GM12878 (cell line): ENCODE data around the gene ZNF142. TPM values are rescaled to one million over a fixed set of nuclear protein-coding genes. Genes with fewer than 3 reads are reported as not detected.
A peak's percentile ranks its signal among the peaks of the same experiment; 100 is the strongest.

Source experiments
- ATAC-seq: fragments of 200-7000 bp; cut with Tn5 transposase; 3 replicates; pipeline ENCODE4 v1.9.1; 2020; ENCODE audit warnings: mild to moderate bottlenecking, moderate library complexity
- BruUV-seq: library from RNA; stranded (reverse); fragments of 400-500 nt; replicated peaks from 2 replicates; lab custom pipeline; 2021; lab: Mats Ljungman, UMichigan
- CTCF ChIA-PET: fragments of 300-600 bp; sonication (Branson Sonifier 250); formaldehyde crosslinking; extraction: SDS; loops from one replicate; lab custom pipeline; 2021; ENCODE audit warnings: inconsistent platforms; lab: Yijun Ruan, JAX
- POLR2A ChIA-PET: fragments of 350-600 bp; formaldehyde crosslinking; extraction: SDS; loops from one replicate; lab custom pipeline; 2021; ENCODE audit warnings: inconsistent platforms; lab: Charles Lee
- RAD21 ChIA-PET: fragments of 300-600 bp; sonication (Branson Sonifier 250); formaldehyde crosslinking; loops from one replicate; lab custom pipeline; 2023; ENCODE audit warnings: antibody characterized with exemption; ENCODE audit not compliant: unreplicated experiment; lab: Charles Lee
- SMC1A ChIA-PET: fragments of 300-600 bp; sonication (Branson Sonifier 250); formaldehyde crosslinking; loops from one replicate; lab custom pipeline; 2023; ENCODE audit not compliant: unreplicated experiment, uncharacterized antibody; lab: Charles Lee
- DNase-seq: peaks from one replicate; pipeline ENCODE4 v3.0.0-alpha.2; 2011; ENCODE audit warnings: low read depth, low spot score
- FAIRE-seq: peaks from 3 replicates; lab custom pipeline; 2011; peaks lifted over from hg19 to GRCh38; lab: Jason Lieb, UNC
- H2AFZ ChIP-seq: 2 replicates; pipeline ENCODE4 v1.6.0; 2011; ENCODE audit warnings: low read depth, low read length, control low read depth; ENCODE audit not compliant: control insufficient read depth
- H3K27ac ChIP-seq: 2 replicates; pipeline ENCODE4 v1.5.1; 2011; ENCODE audit warnings: control low read depth; ENCODE audit not compliant: control insufficient read depth, insufficient read depth
- H3K27me3 ChIP-seq, 2 experiments: replicated peaks in 1 of 2; 2 replicates each; pipeline versions ENCODE4 v1.6.0 to v1.6.1; 2011; ENCODE audit warnings: low read length in 1 of 2; ENCODE audit not compliant: control insufficient read depth in 2 of 2, insufficient read depth in 2 of 2
- H3K36me3 ChIP-seq, 2 experiments: 2 replicates each; pipeline ENCODE4 v1.5.1; 2011; ENCODE audit warnings: low read length in 1 of 2; ENCODE audit not compliant: control insufficient read depth in 2 of 2, insufficient read depth in 2 of 2
- H3K4me1 ChIP-seq: 2 replicates; pipeline ENCODE4 v1.6.1; 2011; ENCODE audit warnings: mild to moderate bottlenecking, low read length, moderate library complexity, mixed read lengths; ENCODE audit not compliant: control insufficient read depth, insufficient read depth
- H3K4me2 ChIP-seq: 2 replicates; pipeline ENCODE4 v1.6.0; 2011; ENCODE audit warnings: control low read depth; ENCODE audit not compliant: control insufficient read depth, insufficient read depth
- H3K4me3 ChIP-seq: fragments of 200-600 bp; sonication (generic); 2 replicates; pipeline ENCODE4 v1.5.1; 2016
- H3K79me2 ChIP-seq: 2 replicates; pipeline ENCODE4 v1.6.0; 2011; ENCODE audit warnings: low read length; ENCODE audit not compliant: control insufficient read depth, insufficient read depth
- H3K9ac ChIP-seq: 2 replicates; pipeline ENCODE4 v1.8.0; 2011; ENCODE audit warnings: low read length, control low read depth, mixed read lengths; ENCODE audit not compliant: control insufficient read depth, insufficient read depth
- H3K9me3 ChIP-seq: replicated peaks from 3 replicates; pipeline ENCODE4 v1.5.1; 2011; ENCODE audit warnings: mild to moderate bottlenecking, low read length; ENCODE audit not compliant: control insufficient read depth, insufficient read depth
- H4K20me1 ChIP-seq: 2 replicates; pipeline ENCODE4 v1.6.0; 2011; ENCODE audit not compliant: control insufficient read depth, insufficient read depth
- BACH1 ChIP-seq: fragments of 450-650 bp; IDR thresholded peaks from 2 replicates; pipeline ENCODE4 v1.6.1; 2017; ENCODE audit warnings: mild to moderate bottlenecking, borderline replicate concordance
- CHD1 ChIP-seq: IDR thresholded peaks from 2 replicates; pipeline ENCODE4 v1.6.1; 2012; ENCODE audit warnings: low read depth, low read length, improper control_type of control experiment
- HDAC6 ChIP-seq: fragments of 200-600 bp; sonication (generic); IDR thresholded peaks from one replicate; pipeline ENCODE4 v1.8.0; 2017; ENCODE audit warnings: antibody characterized with exemption; ENCODE audit not compliant: unreplicated experiment
- IKZF1 ChIP-seq: fragments of 450-650 bp; conservative IDR thresholded peaks from 2 replicates; pipeline ENCODE4 v1.6.1; 2017; ENCODE audit warnings: antibody characterized with exemption, mild to moderate bottlenecking
- NBN ChIP-seq: fragments of 450-650 bp; IDR thresholded peaks from 2 replicates; pipeline ENCODE4 v1.6.1; 2016
- POLR2AphosphoS2 ChIP-seq: IDR thresholded peaks from 2 replicates; pipeline ENCODE4 v1.6.1; 2011; ENCODE audit warnings: low read depth, mild to moderate bottlenecking, low read length, improper control_type of control experiment, moderate library complexity
- RFX5 ChIP-seq: IDR thresholded peaks from 2 replicates; pipeline ENCODE4 v1.6.1; 2011; ENCODE audit warnings: low read depth, low read length, improper control_type of control experiment
- SMAD1 ChIP-seq: fragments of 450-650 bp; IDR thresholded peaks from 2 replicates; pipeline ENCODE4 v1.6.1; 2018; ENCODE audit warnings: mild to moderate bottlenecking, low read depth; ENCODE audit not compliant: partially characterized antibody
- SPI1 ChIP-seq: IDR thresholded peaks from 2 replicates; pipeline ENCODE4 v1.6.1; 2011; ENCODE audit warnings: low read depth, mild to moderate bottlenecking, low read length, moderate library complexity, borderline replicate concordance; ENCODE audit not compliant: insufficient read depth
- SREBF1 ChIP-seq: IDR thresholded peaks from 2 replicates; pipeline ENCODE4 v1.6.1; 2012; ENCODE audit warnings: mild to moderate bottlenecking, low read length
- STAT1 ChIP-seq: fragments of 450-650 bp; conservative IDR thresholded peaks from 2 replicates; pipeline ENCODE4 v1.6.1; 2014; ENCODE audit warnings: antibody characterized with exemption, mild to moderate bottlenecking
- SUPT20H ChIP-seq: IDR thresholded peaks from 2 replicates; pipeline ENCODE4 v1.6.1; 2011; ENCODE audit warnings: low read depth, mild to moderate bottlenecking, low read length, moderate library complexity, borderline replicate concordance; ENCODE audit not compliant: control insufficient read depth
- USF1 ChIP-seq: IDR thresholded peaks from 2 replicates; pipeline ENCODE4 v1.6.1; 2011; ENCODE audit warnings: borderline replicate concordance, low read depth, mild to moderate bottlenecking, moderate library complexity, mixed read lengths, low read length; ENCODE audit not compliant: insufficient read depth; ENCODE audit errors: extremely low read length
- ZNF592 ChIP-seq: fragments of 450-650 bp; IDR thresholded peaks from 2 replicates; pipeline ENCODE4 v1.6.1; 2017; ENCODE audit warnings: mild to moderate bottlenecking, moderate library complexity
- WGBS: methylation state at CpG from one replicate; pipeline ENCODE4 v1.1.6; 2016; ENCODE audit warnings: low lambda C conversion rate; ENCODE audit not compliant: insufficient replicate concordance, insufficient coverage; ENCODE audit errors: missing lambda C conversion rate; 5-methylcytosine and 5-hydroxymethylcytosine counted together
- in situ Hi-C: fragments of 300-500 bp; cut with MboI; formaldehyde crosslinking; loops from 9 replicates; pipeline ENCODE4 v1.14.3; 2018; ENCODE audit warnings: mixed read lengths
- intact Hi-C: fragments of 100-400 bp; cut with micrococcal nuclease; formaldehyde crosslinking; loops from one replicate; pipeline ENCODE4 v1.14.2; 2022; ENCODE audit not compliant: unreplicated experiment
- polyA plus RNA-seq, 11 experiments: library from polyadenylated mRNA; depleted of rRNA in 4 of 11; unstranded in 6 of 11; stranded (reverse) in 5 of 11; fragments of >200 nt; fragmentation: Nextera tagmentation in 4 of 11; fragmentation: Illumina TruSeq in 1 of 11; extraction: Ambion mirVana in 4 of 11; extraction: Trizol in 1 of 11; gene quantifications; 1 replicate in 1 of 11; 2 replicates in 10 of 11; pipeline versions ENCODE4 v1.2.1 to v1.2.3, GENCODE V29; 2011 to 2016; ENCODE audit warnings: inconsistent platforms in 2 of 11, missing spikeins in 2 of 11, low read depth in 1 of 11
- total RNA-seq, 4 experiments: library from RNA; depleted of rRNA in 3 of 4; stranded (reverse); fragments of >200 nt in 3 of 4; fragmentation: Illumina TruSeq in 1 of 4; extraction: Trizol in 1 of 4; gene quantifications; 2 replicates each; pipeline versions ENCODE4 v1.2.1 to v1.2.3, GENCODE V29; 2013 to 2021
- TF ChIP-seq, protein P1 (sequence below): fragments of 150-350 bp; IDR thresholded peaks from 2 replicates; pipeline ENCODE4 v1.6.1; 2016; ENCODE audit warnings: low read depth, low read length

The ZNF142 gene
- total and polyA plus RNA-seq, 10 of the 15 experiments (the other 5 are each of a cell fraction or from before 2014, with no cell fraction given) = 1.3 to 40.9 (median 15.0) TPM

DNA sequence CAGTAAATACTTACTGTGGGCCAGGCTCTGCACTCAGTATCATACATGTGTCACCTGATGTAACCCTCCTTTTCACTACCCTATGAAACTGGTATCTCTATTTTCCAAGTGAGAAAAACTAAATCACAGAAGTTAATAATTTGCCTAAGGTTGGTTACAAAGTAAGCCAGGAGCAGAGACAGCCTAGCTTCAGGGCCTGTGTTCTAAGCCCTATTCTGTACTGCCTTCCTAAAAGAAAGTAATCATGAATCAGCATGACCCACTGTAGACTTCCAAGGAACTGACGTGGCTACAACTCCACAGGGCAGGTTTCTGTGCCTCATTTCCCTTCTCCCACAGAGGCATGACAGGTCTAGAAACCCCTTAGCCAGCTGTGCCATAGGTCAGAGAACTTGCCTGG, 14.3 kb downstream of the ZNF142 start:
- Histone ChIP-seq H3K4me1 (no peaks in the 10 kb centered on the region), H2AFZ (no peak overlapping the region), H3K36me3 (peaks cover 34 to 35% of the 10 kb centered on the region in 2 experiments), H3K9me3 (no peaks in the 10 kb centered on the region), H3K27me3 (no peaks in the 10 kb centered on the region), H3K9ac (no peak overlapping the region), H3K79me2 (peaks cover 2% of the 10 kb centered on the region; the same call in 1 of the 2 replicates), H3K4me3 (no peak overlapping the region), H4K20me1 (no peaks in the 10 kb centered on the region), H3K27ac (no peak overlapping the region), H3K4me2 (no peak overlapping the region)
- BruUV-seq = no TSS peak
- ATAC-seq (peak; percentile 21), DNase-seq (no peak), FAIRE-seq (no peak)
- intact Hi-C loops (no loop called here), in situ Hi-C loops (loop anchor here (5.0 kb wide), 1 partner anchor 238 kb away; no protein-coding TSS in a partner anchor)
- 100% methylated on average over 1 of the region's 1 CpG for WGBS
- ChIA-PET CTCF (interaction anchor here (1.1 to 1.2 kb wide), 2 partner anchors 67 to 207 kb away, joined by 3 read pairs; no protein-coding TSS in a partner anchor), SMC1A (interaction anchor here (1.3 kb wide), 1 partner anchor 128 kb away, joined by 4 read pairs; no protein-coding TSS in a partner anchor), POLR2A (no interaction called here), RAD21 (no interaction called here)
- TF ChIP-seq USF1 (no peak), IKZF1 (no peak), BACH1 (no peak), CHD1 (no peak), RFX5 (no peak), SREBF1 (no peak), SMAD1 (no peak), SPI1 (no peak), NBN (no peak), SUPT20H (no peak), HDAC6 (no peak), ZNF592 (no peak), POLR2AphosphoS2 (no peak), STAT1 (no peak)
- TF ChIP-seq, protein P1, sequence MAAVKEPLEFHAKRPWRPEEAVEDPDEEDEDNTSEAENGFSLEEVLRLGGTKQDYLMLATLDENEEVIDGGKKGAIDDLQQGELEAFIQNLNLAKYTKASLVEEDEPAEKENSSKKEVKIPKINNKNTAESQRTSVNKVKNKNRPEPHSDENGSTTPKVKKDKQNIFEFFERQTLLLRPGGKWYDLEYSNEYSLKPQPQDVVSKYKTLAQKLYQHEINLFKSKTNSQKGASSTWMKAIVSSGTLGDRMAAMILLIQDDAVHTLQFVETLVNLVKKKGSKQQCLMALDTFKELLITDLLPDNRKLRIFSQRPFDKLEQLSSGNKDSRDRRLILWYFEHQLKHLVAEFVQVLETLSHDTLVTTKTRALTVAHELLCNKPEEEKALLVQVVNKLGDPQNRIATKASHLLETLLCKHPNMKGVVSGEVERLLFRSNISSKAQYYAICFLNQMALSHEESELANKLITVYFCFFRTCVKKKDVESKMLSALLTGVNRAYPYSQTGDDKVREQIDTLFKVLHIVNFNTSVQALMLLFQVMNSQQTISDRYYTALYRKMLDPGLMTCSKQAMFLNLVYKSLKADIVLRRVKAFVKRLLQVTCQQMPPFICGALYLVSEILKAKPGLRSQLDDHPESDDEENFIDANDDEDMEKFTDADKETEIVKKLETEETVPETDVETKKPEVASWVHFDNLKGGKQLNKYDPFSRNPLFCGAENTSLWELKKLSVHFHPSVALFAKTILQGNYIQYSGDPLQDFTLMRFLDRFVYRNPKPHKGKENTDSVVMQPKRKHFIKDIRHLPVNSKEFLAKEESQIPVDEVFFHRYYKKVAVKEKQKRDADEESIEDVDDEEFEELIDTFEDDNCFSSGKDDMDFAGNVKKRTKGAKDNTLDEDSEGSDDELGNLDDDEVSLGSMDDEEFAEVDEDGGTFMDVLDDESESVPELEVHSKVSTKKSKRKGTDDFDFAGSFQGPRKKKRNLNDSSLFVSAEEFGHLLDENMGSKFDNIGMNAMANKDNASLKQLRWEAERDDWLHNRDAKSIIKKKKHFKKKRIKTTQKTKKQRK = no peak
